H1 (cell line): ENCODE results near the gene MARCHF2. TPM values are rescaled to one million over a fixed set of nuclear protein-coding genes. Genes with fewer than 3 reads are reported as not detected.
A peak's percentile ranks its signal among the peaks of the same experiment; 100 is the strongest.

Experiments used
- CTCF ChIA-PET: fragments of 300-600 bp; sonication (Branson Sonifier 250); formaldehyde crosslinking; loops from one replicate; lab custom pipeline; 2021; ENCODE audit not compliant: partially characterized antibody; lab: Charles Lee
- POLR2A ChIA-PET: fragments of 300-600 bp; sonication (Branson Sonifier 250); formaldehyde crosslinking; loops from one replicate; lab custom pipeline; 2021; ENCODE audit warnings: inconsistent platforms; ENCODE audit not compliant: partially characterized antibody; lab: Charles Lee
- DNase-seq, 2 experiments: peaks; one replicate each; pipeline versions ENCODE4 v3.0.0 to v3.0.0-alpha.2; 2010 to 2022; ENCODE audit warnings: low spot score in 2 of 2, low read depth in 1 of 2, mixed read lengths in 1 of 2
- FAIRE-seq: peaks from 2 replicates; lab custom pipeline; 2011; peaks lifted over from hg19 to GRCh38; lab: Jason Lieb, UNC
- H2AFZ ChIP-seq: 2 replicates; pipeline ENCODE4 v1.8.1; 2012; ENCODE audit warnings: low read length, inconsistent platforms
- H2AK5ac ChIP-seq: 2 replicates; pipeline ENCODE4 v1.6.1; 2013; ENCODE audit warnings: low read depth, low read length
- H2BK120ac ChIP-seq: replicated peaks from 2 replicates; pipeline ENCODE3; 2013; ENCODE audit warnings: low read depth, low read length, inconsistent platforms
- H2BK12ac ChIP-seq: 2 replicates; pipeline ENCODE4 v1.6.1; 2013; ENCODE audit warnings: low read depth, low read length
- H2BK15ac ChIP-seq: 2 replicates; pipeline ENCODE4 v1.6.1; 2013; ENCODE audit warnings: low read length
- H2BK20ac ChIP-seq: 2 replicates; pipeline ENCODE4 v1.6.1; 2013; ENCODE audit warnings: low read length
- H2BK5ac ChIP-seq: 2 replicates; pipeline ENCODE4 v1.6.1; 2013; ENCODE audit warnings: low read depth, low read length
- H3K14ac ChIP-seq: 2 replicates; pipeline ENCODE4 v1.6.1; 2013; ENCODE audit warnings: inconsistent platforms; ENCODE audit not compliant: insufficient read length
- H3K18ac ChIP-seq: 2 replicates; pipeline ENCODE4 v1.6.1; 2013; ENCODE audit warnings: low read length; ENCODE audit errors: extremely low read depth
- H3K23ac ChIP-seq: 2 replicates; pipeline ENCODE4 v1.6.1; 2013; ENCODE audit warnings: inconsistent platforms; ENCODE audit not compliant: insufficient read length
- H3K23me2 ChIP-seq: 2 replicates; pipeline ENCODE4 v1.6.1; 2013; ENCODE audit warnings: low read depth, low read length
- H3K27ac ChIP-seq: 2 replicates; pipeline ENCODE4 v1.6.1; 2011; ENCODE audit warnings: low read depth, low read length, inconsistent platforms
- H3K27me3 ChIP-seq, 4 experiments: replicated peaks in 1 of 4; 1 replicate in 1 of 4; 2 replicates in 3 of 4; pipeline versions ENCODE4 v1.6.1 to v1.8.1; 2011 to 2013; ENCODE audit warnings: low read length in 3 of 4, mild to moderate bottlenecking in 3 of 4, inconsistent platforms in 2 of 4, mixed read lengths in 2 of 4, moderate library complexity in 1 of 4; ENCODE audit not compliant: control insufficient read depth in 3 of 4, insufficient read depth in 3 of 4; ENCODE audit errors: extremely low read depth in 1 of 4
- H3K36me3 ChIP-seq, 4 experiments: 2 replicates each; pipeline versions ENCODE4 v1.6.1 to v1.8.1; 2011 to 2013; ENCODE audit warnings: mild to moderate bottlenecking in 4 of 4, low read length in 3 of 4, moderate library complexity in 2 of 4, control low read depth in 1 of 4, inconsistent platforms in 1 of 4; ENCODE audit not compliant: insufficient read depth in 4 of 4, control insufficient read depth in 2 of 4
- H3K4ac ChIP-seq: replicated peaks from 2 replicates; pipeline ENCODE3; 2013; ENCODE audit warnings: low read length, low read depth, mixed read lengths, inconsistent platforms; ENCODE audit not compliant: insufficient read length
- H3K4me1 ChIP-seq, 4 experiments: replicated peaks in 1 of 4; 1 replicate in 1 of 4; 2 replicates in 3 of 4; pipeline versions ENCODE4 v1.6.1 to v1.8.1; 2011 to 2013; ENCODE audit warnings: low read length in 3 of 4, inconsistent platforms in 2 of 4, mixed read lengths in 1 of 4; ENCODE audit not compliant: insufficient read depth in 4 of 4, control insufficient read depth in 3 of 4
- H3K4me2 ChIP-seq, 2 experiments: 2 replicates each; pipeline versions ENCODE4 v1.6.1 to v1.8.1; 2011 to 2013; ENCODE audit warnings: low read depth in 2 of 2, low read length in 2 of 2, control low read depth in 1 of 2, inconsistent platforms in 1 of 2, mild to moderate bottlenecking in 1 of 2; ENCODE audit not compliant: insufficient read depth in 1 of 2
- H3K4me3 ChIP-seq, 4 experiments: fragments of 200-600, 300-600 bp in 1 of 4; sonication (generic), shearing (Covaris generic), sonication (Bioruptor Twin) in 1 of 4; 2 replicates each; pipeline versions ENCODE4 v1.5.1 to v1.8.1; 2011 to 2016; ENCODE audit warnings: low read length in 4 of 4, low read depth in 3 of 4, control low read depth in 2 of 4, inconsistent platforms in 2 of 4, mild to moderate bottlenecking in 2 of 4, mixed read lengths in 1 of 4, moderate library complexity in 1 of 4; ENCODE audit not compliant: insufficient read depth in 2 of 4; ENCODE audit errors: extremely low read depth in 1 of 4
- H3K56ac ChIP-seq: replicated peaks from 2 replicates; pipeline ENCODE3; 2013; ENCODE audit warnings: low read depth, mild to moderate bottlenecking, mixed read lengths, low read length, inconsistent platforms; ENCODE audit not compliant: insufficient read length
- H3K79me1 ChIP-seq: 2 replicates; pipeline ENCODE4 v1.6.1; 2013; ENCODE audit warnings: low read depth, low read length, control low read depth
- H3K79me2 ChIP-seq, 2 experiments: 2 replicates each; pipeline versions ENCODE4 v1.6.1 to v1.8.1; 2012 to 2013; ENCODE audit warnings: low read length in 2 of 2, mild to moderate bottlenecking in 2 of 2, inconsistent platforms in 1 of 2; ENCODE audit not compliant: insufficient read depth in 2 of 2, control insufficient read depth in 1 of 2
- H3K9ac ChIP-seq, 4 experiments: replicated peaks in 1 of 4; 1 replicate in 1 of 4; 2 replicates in 3 of 4; pipeline versions ENCODE4 v1.6.1 to v1.8.1; 2011 to 2013; ENCODE audit warnings: low read depth in 3 of 4, low read length in 3 of 4, control low read depth in 2 of 4, mild to moderate bottlenecking in 2 of 4, moderate library complexity in 2 of 4, inconsistent platforms in 1 of 4; ENCODE audit errors: extremely low read depth in 1 of 4
- H3K9me3 ChIP-seq, 2 experiments: 2 replicates each; pipeline versions ENCODE4 v1.6.1 to v1.8.1; 2012 to 2013; ENCODE audit warnings: mild to moderate bottlenecking in 2 of 2, moderate library complexity in 2 of 2, control low read depth in 1 of 2, inconsistent platforms in 1 of 2, low read depth in 1 of 2, low read length in 1 of 2, mixed read lengths in 1 of 2; ENCODE audit not compliant: insufficient read depth in 2 of 2
- H4K20me1 ChIP-seq, 2 experiments: replicated peaks in 1 of 2; 2 replicates each; pipeline versions ENCODE3 to v1.8.1; 2011 to 2013; ENCODE audit warnings: inconsistent platforms in 2 of 2, low read length in 2 of 2, mild to moderate bottlenecking in 1 of 2; ENCODE audit not compliant: insufficient read depth in 2 of 2, control insufficient read depth in 1 of 2
- H4K5ac ChIP-seq: 2 replicates; pipeline ENCODE4 v1.6.1; 2013; ENCODE audit warnings: low read length, low read depth, mixed read lengths, inconsistent platforms; ENCODE audit not compliant: insufficient read length
- H4K8ac ChIP-seq: 2 replicates; pipeline ENCODE4 v1.8.0; 2013; ENCODE audit warnings: mild to moderate bottlenecking, moderate library complexity, low read length, inconsistent platforms; ENCODE audit not compliant: insufficient read depth; ENCODE audit errors: extremely low read depth
- H4K91ac ChIP-seq: replicated peaks from 2 replicates; pipeline ENCODE3; 2013; ENCODE audit warnings: low read length, mixed read lengths, inconsistent platforms; ENCODE audit not compliant: insufficient read length
- BCL11A ChIP-seq, 2 experiments: IDR thresholded peaks; one replicate each; pipeline ENCODE4 v1.6.1; 2011; ENCODE audit warnings: low read depth in 2 of 2, low read length in 2 of 2, mild to moderate bottlenecking in 2 of 2
- CEBPB ChIP-seq: IDR thresholded peaks from 2 replicates; pipeline ENCODE4 v1.6.1; 2012; ENCODE audit warnings: low read depth, low read length
- EP300 ChIP-seq, 2 experiments: IDR thresholded peaks; 1 replicate in 1 of 2; 2 replicates in 1 of 2; pipeline ENCODE4 v1.6.1; 2011 to 2012; ENCODE audit warnings: low read depth in 2 of 2, low read length in 2 of 2, mild to moderate bottlenecking in 2 of 2, borderline replicate concordance in 1 of 2, inconsistent platforms in 1 of 2, moderate library complexity in 1 of 2
- HDAC2 ChIP-seq, 2 experiments: fragments of 300-600 bp in 1 of 2; sonication (generic) in 1 of 2; IDR thresholded peaks; 2 replicates each; pipeline ENCODE4 v1.6.1; 2011 to 2012; ENCODE audit warnings: low read depth in 2 of 2, low read length in 2 of 2, mild to moderate bottlenecking in 2 of 2, moderate library complexity in 2 of 2, borderline replicate concordance in 1 of 2, inconsistent platforms in 1 of 2
- PHF8 ChIP-seq: fragments of 200-600 bp; sonication (generic); conservative IDR thresholded peaks from 2 replicates; pipeline ENCODE4 v1.7.1; 2012; ENCODE audit warnings: low read depth, mild to moderate bottlenecking, inconsistent platforms, low read length, moderate library complexity
- SRF ChIP-seq: IDR thresholded peaks from 2 replicates; pipeline ENCODE4 v1.6.1; 2011; ENCODE audit warnings: mild to moderate bottlenecking, low read depth, low read length, moderate library complexity
- TCF12 ChIP-seq: IDR thresholded peaks from 2 replicates; pipeline ENCODE4 v1.6.1; 2011; ENCODE audit warnings: low read depth, mild to moderate bottlenecking, low read length
- USF2 ChIP-seq: IDR thresholded peaks from 2 replicates; pipeline ENCODE4 v1.6.1; 2011; ENCODE audit warnings: low read length, improper control_type of control experiment
- WGBS, 2 experiments: shearing (Covaris generic) in 1 of 2; methylation state at CpG; one replicate each; pipeline versions ENCODE4 v1.1.6 to v1.1.7; 2013 to 2015; ENCODE audit warnings: low lambda C conversion rate in 2 of 2, mixed read lengths in 2 of 2, inconsistent platforms in 1 of 2, low coverage in 1 of 2, missing lambda C conversion rate in 1 of 2; ENCODE audit not compliant: insufficient replicate concordance in 2 of 2, insufficient coverage in 1 of 2, insufficient read length in 1 of 2; ENCODE audit errors: extremely low coverage in 1 of 2, missing lambda C conversion rate in 1 of 2; 5-methylcytosine and 5-hydroxymethylcytosine counted together
- polyA plus RNA-seq, 7 experiments: library from polyadenylated mRNA; depleted of rRNA in 3 of 7; stranded (reverse) in 5 of 7; unstranded in 2 of 7; fragments of >200 nt in 5 of 7; fragments of 200-250 nt in 2 of 7; gene quantifications; 1 replicate in 5 of 7; 2 replicates in 1 of 7; 4 replicates in 1 of 7; pipeline versions ENCODE4 v1.2.1 to v1.2.3, GENCODE V29; 2011 to 2013; ENCODE audit warnings: missing spikeins in 2 of 7, mixed read lengths in 2 of 7
- total RNA-seq: library from RNA; stranded (reverse); fragmentation: NEBNext Ultra II Directional; extraction: Animal tissue kit (Norgen Biotek cat#: 25700); gene quantifications from 2 replicates; pipeline ENCODE4 v1.2.1, GENCODE V29; 2021
- TF ChIP-seq, protein P1 (sequence below), 3 experiments: IDR thresholded peaks; 1 replicate in 2 of 3; 2 replicates in 1 of 3; pipeline versions ENCODE4 v1.5.1 to v1.6.1; 2011; ENCODE audit warnings: low read length in 3 of 3, mild to moderate bottlenecking in 3 of 3, inconsistent platforms in 2 of 3, low read depth in 1 of 3, moderate library complexity in 1 of 3; ENCODE audit not compliant: insufficient read depth in 1 of 3; ENCODE audit errors: control extremely low read depth in 1 of 3

Gene MARCHF2
- total and polyA plus RNA-seq, 2 of the 8 experiments (the other 6 are each of a cell fraction or from before 2014, with no cell fraction given): 18.5 to 46.2 TPM

DNA sequence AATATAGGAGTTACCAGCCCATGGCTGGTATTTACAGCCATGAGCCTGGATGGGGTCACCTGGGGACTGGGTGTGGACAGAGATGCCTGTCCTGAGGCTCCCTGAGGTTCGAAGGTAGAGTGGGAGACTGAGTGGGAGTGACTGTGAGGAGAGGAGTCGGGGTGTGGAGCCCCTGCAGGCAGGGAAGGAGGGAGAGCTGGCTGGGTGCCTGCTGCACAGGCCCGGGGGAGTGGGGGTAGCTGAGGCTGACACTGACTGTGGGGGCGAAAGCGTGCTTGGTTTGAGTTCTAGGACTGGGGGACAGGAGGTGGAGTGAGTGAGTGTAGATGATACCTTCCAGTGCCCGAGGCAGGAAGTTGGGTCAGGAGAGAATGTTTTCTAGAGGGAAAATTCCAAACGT is 15.8 kb upstream of the MARCHF2 start:
- no peak overlapping the region for H2BK5ac ChIP-seq
- ChIA-PET CTCF (interaction anchor here (0.7 to 2.9 kb wide), 12 partner anchors 11 to 118 kb away, joined by 3 to 39 read pairs (median 4); no protein-coding TSS in a partner anchor), POLR2A (interaction anchor here (1.0 to 1.8 kb wide), 5 partner anchors 29 to 63 kb away, joined by 3 to 6 read pairs (median 4); no protein-coding TSS in a partner anchor)
- H2AFZ ChIP-seq: no peak overlapping the region
- no peak overlapping the region for H3K23ac ChIP-seq
- WGBS, 2 experiments: 87% methylated on average over 7 of the region's 7 CpGs; no CpG with 5 or more reads in 1 of the 2 experiments
- 0 out of 2 replicates have a peak overlapping the region, but pooled peaks have one; percentile 10 for H3K27ac ChIP-seq
- H3K4me1 ChIP-seq: no peaks in the 10 kb centered on the region; a peak in 3 of 7 replicates
- peaks cover 0 to 5% (median 3%) of the 10 kb centered on the region in 4 experiments; a peak in 5 of 8 replicates for H3K36me3 ChIP-seq
- no peaks in the 10 kb centered on the region for H3K23me2 ChIP-seq
- no peak overlapping the region for H4K5ac ChIP-seq
- no peak overlapping the region; the same call in 1 of the 2 replicates for H2BK15ac ChIP-seq
- no peak overlapping the region for H3K56ac ChIP-seq
- H3K4me3 ChIP-seq: no peak overlapping the region
- H4K91ac ChIP-seq: no peak overlapping the region
- no peak overlapping the region; the same call in 1 of the 2 replicates for H4K8ac ChIP-seq
- peaks cover 28% of the 10 kb centered on the region for H3K79me1 ChIP-seq
- peaks cover 0 to 62% of the 10 kb centered on the region in 2 experiments; a peak in 3 of 4 replicates for H3K79me2 ChIP-seq
- no peak overlapping the region for H3K9ac ChIP-seq
- no peak overlapping the region for H2AK5ac ChIP-seq
- no peak overlapping the region for H3K14ac ChIP-seq
- H3K4me2 ChIP-seq: no peak overlapping the region
- FAIRE-seq: no peak
- no peak overlapping the region for H3K18ac ChIP-seq
- H3K9me3 ChIP-seq: no peaks in the 10 kb centered on the region
- DNase-seq: no peak
- H3K27me3 ChIP-seq: no peaks in the 10 kb centered on the region
- H3K4ac ChIP-seq: no peak overlapping the region
- no peak overlapping the region for H2BK12ac ChIP-seq
- no peak overlapping the region for H2BK20ac ChIP-seq
- no peak overlapping the region for H2BK120ac ChIP-seq
- peaks cover 5 to 35% of the 10 kb centered on the region in 2 experiments for H4K20me1 ChIP-seq
- no peak for TF ChIP-seq USF2
- no peak for TF ChIP-seq HDAC2 (IDR thresholded peaks at IDR 0.05; ENCODE audit: borderline replicate concordance in 1 of 2, low read depth in 2 of 2, low read length in 2 of 2)
- TF ChIP-seq SRF: no peak
- TF ChIP-seq, protein P1, sequence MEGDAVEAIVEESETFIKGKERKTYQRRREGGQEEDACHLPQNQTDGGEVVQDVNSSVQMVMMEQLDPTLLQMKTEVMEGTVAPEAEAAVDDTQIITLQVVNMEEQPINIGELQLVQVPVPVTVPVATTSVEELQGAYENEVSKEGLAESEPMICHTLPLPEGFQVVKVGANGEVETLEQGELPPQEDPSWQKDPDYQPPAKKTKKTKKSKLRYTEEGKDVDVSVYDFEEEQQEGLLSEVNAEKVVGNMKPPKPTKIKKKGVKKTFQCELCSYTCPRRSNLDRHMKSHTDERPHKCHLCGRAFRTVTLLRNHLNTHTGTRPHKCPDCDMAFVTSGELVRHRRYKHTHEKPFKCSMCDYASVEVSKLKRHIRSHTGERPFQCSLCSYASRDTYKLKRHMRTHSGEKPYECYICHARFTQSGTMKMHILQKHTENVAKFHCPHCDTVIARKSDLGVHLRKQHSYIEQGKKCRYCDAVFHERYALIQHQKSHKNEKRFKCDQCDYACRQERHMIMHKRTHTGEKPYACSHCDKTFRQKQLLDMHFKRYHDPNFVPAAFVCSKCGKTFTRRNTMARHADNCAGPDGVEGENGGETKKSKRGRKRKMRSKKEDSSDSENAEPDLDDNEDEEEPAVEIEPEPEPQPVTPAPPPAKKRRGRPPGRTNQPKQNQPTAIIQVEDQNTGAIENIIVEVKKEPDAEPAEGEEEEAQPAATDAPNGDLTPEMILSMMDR (IDR thresholded peaks at IDR 0.05; ENCODE audit: control extremely low read depth in 1 of 3, insufficient read depth in 1 of 3, low read depth in 1 of 3, low read length in 3 of 3): no peak
- no peak for TF ChIP-seq EP300 (IDR thresholded peaks at IDR 0.05; ENCODE audit: borderline replicate concordance in 1 of 2, low read depth in 2 of 2, low read length in 2 of 2)
- no peak for TF ChIP-seq PHF8
- no peak for TF ChIP-seq BCL11A (IDR thresholded peaks at IDR 0.05; ENCODE audit: low read depth in 2 of 2, low read length in 2 of 2)
- TF ChIP-seq TCF12: no peak
- no peak for TF ChIP-seq CEBPB
